GM12878 (cell line): ENCODE results near the gene EPS8. TPM values are rescaled to one million over a fixed set of nuclear protein-coding genes. Genes with fewer than 3 reads are reported as not detected.

ENCODE experiments used
- ATF7 ChIP-seq: fragments of 450-650 bp; IDR thresholded peaks from 2 replicates; pipeline ENCODE4 v1.6.1; 2016; ENCODE audit warnings: low read depth, mild to moderate bottlenecking
- FOXM1 ChIP-seq: IDR thresholded peaks from 2 replicates; pipeline ENCODE4 v1.6.1; 2012; ENCODE audit warnings: low read depth, mild to moderate bottlenecking, inconsistent platforms, low read length, moderate library complexity
- GATAD2B ChIP-seq: fragments of 450-650 bp; conservative IDR thresholded peaks from 2 replicates; pipeline ENCODE4 v1.6.1; 2017; ENCODE audit warnings: low read depth, mild to moderate bottlenecking, moderate library complexity
- MEF2A ChIP-seq: IDR thresholded peaks from 2 replicates; pipeline ENCODE4 v1.6.1; 2011; ENCODE audit warnings: low read depth, mild to moderate bottlenecking, low read length, moderate library complexity; ENCODE audit not compliant: insufficient read depth
- MEF2B ChIP-seq: fragments of 450-650 bp; IDR thresholded peaks from 2 replicates; pipeline ENCODE4 v1.6.1; 2018; ENCODE audit warnings: mild to moderate bottlenecking, moderate library complexity; ENCODE audit not compliant: partially characterized antibody, poor library complexity, severe bottlenecking
- PML ChIP-seq: IDR thresholded peaks from 2 replicates; pipeline ENCODE4 v1.6.1; 2012; ENCODE audit warnings: low read length, inconsistent platforms
- RB1 ChIP-seq: fragments of 450-650 bp; formaldehyde crosslinking; IDR thresholded peaks from 2 replicates; pipeline ENCODE4 v1.6.1; 2017; ENCODE audit warnings: mild to moderate bottlenecking, borderline replicate concordance
- SMARCA5 ChIP-seq: fragments of 450-650 bp; IDR thresholded peaks from 2 replicates; pipeline ENCODE4 v1.6.1; 2017; ENCODE audit warnings: mild to moderate bottlenecking
- SREBF1 ChIP-seq: IDR thresholded peaks from 2 replicates; pipeline ENCODE4 v1.6.1; 2012; ENCODE audit warnings: mild to moderate bottlenecking, low read length
- polyA plus RNA-seq, 11 experiments: library from polyadenylated mRNA; depleted of rRNA in 4 of 11; unstranded in 6 of 11; stranded (reverse) in 5 of 11; fragments of >200 nt; fragmentation: Nextera tagmentation in 4 of 11; fragmentation: Illumina TruSeq in 1 of 11; extraction: Ambion mirVana in 4 of 11; extraction: Trizol in 1 of 11; gene quantifications; 1 replicate in 1 of 11; 2 replicates in 10 of 11; pipeline versions ENCODE4 v1.2.1 to v1.2.3, GENCODE V29; 2011 to 2016; ENCODE audit warnings: inconsistent platforms in 2 of 11, missing spikeins in 2 of 11, low read depth in 1 of 11
- total RNA-seq, 4 experiments: library from RNA; depleted of rRNA in 3 of 4; stranded (reverse); fragments of >200 nt in 3 of 4; fragmentation: Illumina TruSeq in 1 of 4; extraction: Trizol in 1 of 4; gene quantifications; 2 replicates each; pipeline versions ENCODE4 v1.2.1 to v1.2.3, GENCODE V29; 2013 to 2021
- TF ChIP-seq, protein P1 (sequence below): IDR thresholded peaks from 2 replicates; pipeline ENCODE4 v1.6.1; 2011; ENCODE audit warnings: borderline replicate concordance, low read depth, mild to moderate bottlenecking, moderate library complexity, low read length; ENCODE audit not compliant: insufficient read depth, poor library complexity, severe bottlenecking
- TF ChIP-seq, protein P2 (sequence below): fragments of 450-650 bp; IDR thresholded peaks from 2 replicates; pipeline ENCODE4 v1.6.1; 2018; ENCODE audit warnings: mild to moderate bottlenecking, low read depth, moderate library complexity; ENCODE audit not compliant: partially characterized antibody
- TF ChIP-seq, protein P3 (sequence below): IDR thresholded peaks from 2 replicates; pipeline ENCODE4 v1.6.1; 2011; ENCODE audit warnings: borderline replicate concordance, low read depth, mild to moderate bottlenecking, moderate library complexity, mixed read lengths, low read length; ENCODE audit not compliant: insufficient read depth; ENCODE audit errors: extremely low read length
- TF ChIP-seq, protein P4 (sequence below): fragments of 450-650 bp; IDR thresholded peaks from 2 replicates; pipeline ENCODE4 v1.6.1; 2017; ENCODE audit warnings: mild to moderate bottlenecking, moderate library complexity
- TF ChIP-seq, protein P5 (sequence below): fragments of 450-650 bp; formaldehyde crosslinking; IDR thresholded peaks from 2 replicates; pipeline ENCODE4 v1.4.0; 2020; ENCODE audit warnings: mild to moderate bottlenecking, moderate library complexity
- TF ChIP-seq, protein P6 (sequence below): IDR thresholded peaks from 2 replicates; pipeline ENCODE4 v1.6.1; 2012; ENCODE audit warnings: low read depth, low read length, improper control_type of control experiment

The EPS8 gene
- total and polyA plus RNA-seq, 10 of the 15 experiments (the other 5 are each of a cell fraction or from before 2014, with no cell fraction given): 1.3 to 127 (median 3.4) TPM

DNA sequence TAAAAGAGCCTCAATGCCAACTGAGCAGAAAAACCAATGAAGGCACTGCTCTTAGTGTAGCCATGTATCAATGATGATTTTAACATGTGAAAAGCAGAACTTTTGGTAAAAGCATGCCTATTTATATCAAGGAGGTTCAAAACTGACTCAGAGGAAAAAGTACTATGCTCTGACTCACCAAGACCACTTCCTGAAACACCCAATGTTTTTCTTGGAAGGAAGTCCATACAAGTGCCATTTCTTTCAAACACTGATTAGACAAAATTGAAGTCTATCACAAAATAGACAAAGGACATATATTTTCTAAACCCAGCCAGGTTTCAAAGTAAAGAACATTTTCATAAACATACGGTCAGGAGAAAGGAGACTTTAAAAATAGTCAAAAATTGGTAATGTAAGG is 88.6 kb downstream of the EPS8 start (continued):
- TF ChIP-seq FOXM1 (peak; percentile 39; the same call in 1 of the 2 replicates), RB1 (no peak), ATF7 (no peak), GATAD2B (no peak), SMARCA5 (peak; percentile 63; the same call in 1 of the 2 replicates), MEF2B (peak; percentile 59), SREBF1 (no peak), PML (no peak), MEF2A (peak; percentile 68; the same call in 1 of the 2 replicates)
- TF ChIP-seq, protein P1, sequence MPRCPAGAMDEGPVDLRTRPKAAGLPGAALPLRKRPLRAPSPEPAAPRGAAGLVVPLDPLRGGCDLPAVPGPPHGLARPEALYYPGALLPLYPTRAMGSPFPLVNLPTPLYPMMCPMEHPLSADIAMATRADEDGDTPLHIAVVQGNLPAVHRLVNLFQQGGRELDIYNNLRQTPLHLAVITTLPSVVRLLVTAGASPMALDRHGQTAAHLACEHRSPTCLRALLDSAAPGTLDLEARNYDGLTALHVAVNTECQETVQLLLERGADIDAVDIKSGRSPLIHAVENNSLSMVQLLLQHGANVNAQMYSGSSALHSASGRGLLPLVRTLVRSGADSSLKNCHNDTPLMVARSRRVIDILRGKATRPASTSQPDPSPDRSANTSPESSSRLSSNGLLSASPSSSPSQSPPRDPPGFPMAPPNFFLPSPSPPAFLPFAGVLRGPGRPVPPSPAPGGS: no peak
- TF ChIP-seq, protein P2, sequence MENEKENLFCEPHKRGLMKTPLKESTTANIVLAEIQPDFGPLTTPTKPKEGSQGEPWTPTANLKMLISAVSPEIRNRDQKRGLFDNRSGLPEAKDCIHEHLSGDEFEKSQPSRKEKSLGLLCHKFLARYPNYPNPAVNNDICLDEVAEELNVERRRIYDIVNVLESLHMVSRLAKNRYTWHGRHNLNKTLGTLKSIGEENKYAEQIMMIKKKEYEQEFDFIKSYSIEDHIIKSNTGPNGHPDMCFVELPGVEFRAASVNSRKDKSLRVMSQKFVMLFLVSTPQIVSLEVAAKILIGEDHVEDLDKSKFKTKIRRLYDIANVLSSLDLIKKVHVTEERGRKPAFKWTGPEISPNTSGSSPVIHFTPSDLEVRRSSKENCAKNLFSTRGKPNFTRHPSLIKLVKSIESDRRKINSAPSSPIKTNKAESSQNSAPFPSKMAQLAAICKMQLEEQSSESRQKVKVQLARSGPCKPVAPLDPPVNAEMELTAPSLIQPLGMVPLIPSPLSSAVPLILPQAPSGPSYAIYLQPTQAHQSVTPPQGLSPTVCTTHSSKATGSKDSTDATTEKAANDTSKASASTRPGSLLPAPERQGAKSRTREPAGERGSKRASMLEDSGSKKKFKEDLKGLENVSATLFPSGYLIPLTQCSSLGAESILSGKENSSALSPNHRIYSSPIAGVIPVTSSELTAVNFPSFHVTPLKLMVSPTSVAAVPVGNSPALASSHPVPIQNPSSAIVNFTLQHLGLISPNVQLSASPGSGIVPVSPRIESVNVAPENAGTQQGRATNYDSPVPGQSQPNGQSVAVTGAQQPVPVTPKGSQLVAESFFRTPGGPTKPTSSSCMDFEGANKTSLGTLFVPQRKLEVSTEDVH: no peak
- TF ChIP-seq, protein P3, sequence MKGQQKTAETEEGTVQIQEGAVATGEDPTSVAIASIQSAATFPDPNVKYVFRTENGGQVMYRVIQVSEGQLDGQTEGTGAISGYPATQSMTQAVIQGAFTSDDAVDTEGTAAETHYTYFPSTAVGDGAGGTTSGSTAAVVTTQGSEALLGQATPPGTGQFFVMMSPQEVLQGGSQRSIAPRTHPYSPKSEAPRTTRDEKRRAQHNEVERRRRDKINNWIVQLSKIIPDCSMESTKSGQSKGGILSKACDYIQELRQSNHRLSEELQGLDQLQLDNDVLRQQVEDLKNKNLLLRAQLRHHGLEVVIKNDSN: no peak
- TF ChIP-seq, protein P4, sequence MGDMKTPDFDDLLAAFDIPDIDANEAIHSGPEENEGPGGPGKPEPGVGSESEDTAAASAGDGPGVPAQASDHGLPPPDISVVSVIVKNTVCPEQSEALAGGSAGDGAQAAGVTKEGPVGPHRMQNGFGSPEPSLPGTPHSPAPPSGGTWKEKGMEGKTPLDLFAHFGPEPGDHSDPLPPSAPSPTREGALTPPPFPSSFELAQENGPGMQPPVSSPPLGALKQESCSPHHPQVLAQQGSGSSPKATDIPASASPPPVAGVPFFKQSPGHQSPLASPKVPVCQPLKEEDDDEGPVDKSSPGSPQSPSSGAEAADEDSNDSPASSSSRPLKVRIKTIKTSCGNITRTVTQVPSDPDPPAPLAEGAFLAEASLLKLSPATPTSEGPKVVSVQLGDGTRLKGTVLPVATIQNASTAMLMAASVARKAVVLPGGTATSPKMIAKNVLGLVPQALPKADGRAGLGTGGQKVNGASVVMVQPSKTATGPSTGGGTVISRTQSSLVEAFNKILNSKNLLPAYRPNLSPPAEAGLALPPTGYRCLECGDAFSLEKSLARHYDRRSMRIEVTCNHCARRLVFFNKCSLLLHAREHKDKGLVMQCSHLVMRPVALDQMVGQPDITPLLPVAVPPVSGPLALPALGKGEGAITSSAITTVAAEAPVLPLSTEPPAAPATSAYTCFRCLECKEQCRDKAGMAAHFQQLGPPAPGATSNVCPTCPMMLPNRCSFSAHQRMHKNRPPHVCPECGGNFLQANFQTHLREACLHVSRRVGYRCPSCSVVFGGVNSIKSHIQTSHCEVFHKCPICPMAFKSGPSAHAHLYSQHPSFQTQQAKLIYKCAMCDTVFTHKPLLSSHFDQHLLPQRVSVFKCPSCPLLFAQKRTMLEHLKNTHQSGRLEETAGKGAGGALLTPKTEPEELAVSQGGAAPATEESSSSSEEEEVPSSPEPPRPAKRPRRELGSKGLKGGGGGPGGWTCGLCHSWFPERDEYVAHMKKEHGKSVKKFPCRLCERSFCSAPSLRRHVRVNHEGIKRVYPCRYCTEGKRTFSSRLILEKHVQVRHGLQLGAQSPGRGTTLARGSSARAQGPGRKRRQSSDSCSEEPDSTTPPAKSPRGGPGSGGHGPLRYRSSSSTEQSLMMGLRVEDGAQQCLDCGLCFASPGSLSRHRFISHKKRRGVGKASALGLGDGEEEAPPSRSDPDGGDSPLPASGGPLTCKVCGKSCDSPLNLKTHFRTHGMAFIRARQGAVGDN: peak; percentile 86
- TF ChIP-seq, protein P5, sequence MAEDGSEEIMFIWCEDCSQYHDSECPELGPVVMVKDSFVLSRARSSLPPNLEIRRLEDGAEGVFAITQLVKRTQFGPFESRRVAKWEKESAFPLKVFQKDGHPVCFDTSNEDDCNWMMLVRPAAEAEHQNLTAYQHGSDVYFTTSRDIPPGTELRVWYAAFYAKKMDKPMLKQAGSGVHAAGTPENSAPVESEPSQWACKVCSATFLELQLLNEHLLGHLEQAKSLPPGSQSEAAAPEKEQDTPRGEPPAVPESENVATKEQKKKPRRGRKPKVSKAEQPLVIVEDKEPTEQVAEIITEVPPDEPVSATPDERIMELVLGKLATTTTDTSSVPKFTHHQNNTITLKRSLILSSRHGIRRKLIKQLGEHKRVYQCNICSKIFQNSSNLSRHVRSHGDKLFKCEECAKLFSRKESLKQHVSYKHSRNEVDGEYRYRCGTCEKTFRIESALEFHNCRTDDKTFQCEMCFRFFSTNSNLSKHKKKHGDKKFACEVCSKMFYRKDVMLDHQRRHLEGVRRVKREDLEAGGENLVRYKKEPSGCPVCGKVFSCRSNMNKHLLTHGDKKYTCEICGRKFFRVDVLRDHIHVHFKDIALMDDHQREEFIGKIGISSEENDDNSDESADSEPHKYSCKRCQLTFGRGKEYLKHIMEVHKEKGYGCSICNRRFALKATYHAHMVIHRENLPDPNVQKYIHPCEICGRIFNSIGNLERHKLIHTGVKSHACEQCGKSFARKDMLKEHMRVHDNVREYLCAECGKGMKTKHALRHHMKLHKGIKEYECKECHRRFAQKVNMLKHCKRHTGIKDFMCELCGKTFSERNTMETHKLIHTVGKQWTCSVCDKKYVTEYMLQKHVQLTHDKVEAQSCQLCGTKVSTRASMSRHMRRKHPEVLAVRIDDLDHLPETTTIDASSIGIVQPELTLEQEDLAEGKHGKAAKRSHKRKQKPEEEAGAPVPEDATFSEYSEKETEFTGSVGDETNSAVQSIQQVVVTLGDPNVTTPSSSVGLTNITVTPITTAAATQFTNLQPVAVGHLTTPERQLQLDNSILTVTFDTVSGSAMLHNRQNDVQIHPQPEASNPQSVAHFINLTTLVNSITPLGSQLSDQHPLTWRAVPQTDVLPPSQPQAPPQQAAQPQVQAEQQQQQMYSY (CRISPR knock-in tag): no peak
- TF ChIP-seq, protein P6, sequence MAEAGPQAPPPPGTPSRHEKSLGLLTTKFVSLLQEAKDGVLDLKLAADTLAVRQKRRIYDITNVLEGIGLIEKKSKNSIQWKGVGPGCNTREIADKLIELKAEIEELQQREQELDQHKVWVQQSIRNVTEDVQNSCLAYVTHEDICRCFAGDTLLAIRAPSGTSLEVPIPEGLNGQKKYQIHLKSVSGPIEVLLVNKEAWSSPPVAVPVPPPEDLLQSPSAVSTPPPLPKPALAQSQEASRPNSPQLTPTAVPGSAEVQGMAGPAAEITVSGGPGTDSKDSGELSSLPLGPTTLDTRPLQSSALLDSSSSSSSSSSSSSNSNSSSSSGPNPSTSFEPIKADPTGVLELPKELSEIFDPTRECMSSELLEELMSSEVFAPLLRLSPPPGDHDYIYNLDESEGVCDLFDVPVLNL: no peak
